Measurements from ENCODE around the gene CDHR2. TPM values are rescaled to one million over a fixed set of nuclear protein-coding genes. Genes with fewer than 3 reads are reported as not detected.

CDHR2 gene
- total RNA-seq, 1 experiment from 2014 or later: 7.8 TPM

DNA sequence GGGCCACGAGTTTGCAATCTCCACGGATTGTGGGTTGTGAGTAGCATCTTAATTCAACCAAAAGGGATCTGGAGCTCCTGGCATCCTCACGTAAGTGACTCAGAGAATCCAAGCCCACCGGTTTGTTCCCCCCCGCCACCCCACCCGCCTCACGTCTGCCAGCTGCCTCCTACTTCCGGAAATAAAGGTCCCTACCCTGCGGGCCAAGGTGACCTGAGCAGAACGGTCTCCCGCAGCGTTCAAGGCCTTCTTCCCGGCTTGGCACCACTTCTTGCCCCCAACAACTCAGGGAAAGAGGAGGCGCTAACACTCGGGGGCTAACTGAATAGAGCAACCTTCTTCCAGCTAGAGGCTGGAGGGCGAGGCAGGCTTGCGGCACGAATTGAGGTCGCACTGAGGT lies 69.6 kb downstream of the CDHR2 start:
- Mint-ChIP-seq H3K4me3 (ENCODE audit: low read depth, unreplicated experiment) (peak overlapping the region; percentile 65), H3K27ac (ENCODE audit: unreplicated experiment) (no peak overlapping the region), H3K36me3 (ENCODE audit: insufficient read depth, unreplicated experiment) (peaks cover 7% of the 10 kb centered on the region), H3K4me1 (ENCODE audit: low read depth, unreplicated experiment) (peaks cover 33% of the 10 kb centered on the region), H3K9me3 (ENCODE audit: low read depth, unreplicated experiment) (no peaks in the 10 kb centered on the region), H3K27me3 (ENCODE audit: unreplicated experiment) (peaks cover 86% of the 10 kb centered on the region)
- no peak for DNase-seq
- intact Hi-C loops (cut with micrococcal nuclease; ENCODE audit: unreplicated experiment): loop anchor here (10.0 kb wide), 1 partner anchor 204 kb away; the partner anchor contains the start of gene CLTB
- CTCF ChIA-PET: interaction anchor here (0.6 kb wide), 1 partner anchor 64 kb away, joined by 3 read pairs; no protein-coding TSS in a partner anchor
- BruUV-seq (replicated peaks): no TSS peak
- TF ChIP-seq, protein P1, sequence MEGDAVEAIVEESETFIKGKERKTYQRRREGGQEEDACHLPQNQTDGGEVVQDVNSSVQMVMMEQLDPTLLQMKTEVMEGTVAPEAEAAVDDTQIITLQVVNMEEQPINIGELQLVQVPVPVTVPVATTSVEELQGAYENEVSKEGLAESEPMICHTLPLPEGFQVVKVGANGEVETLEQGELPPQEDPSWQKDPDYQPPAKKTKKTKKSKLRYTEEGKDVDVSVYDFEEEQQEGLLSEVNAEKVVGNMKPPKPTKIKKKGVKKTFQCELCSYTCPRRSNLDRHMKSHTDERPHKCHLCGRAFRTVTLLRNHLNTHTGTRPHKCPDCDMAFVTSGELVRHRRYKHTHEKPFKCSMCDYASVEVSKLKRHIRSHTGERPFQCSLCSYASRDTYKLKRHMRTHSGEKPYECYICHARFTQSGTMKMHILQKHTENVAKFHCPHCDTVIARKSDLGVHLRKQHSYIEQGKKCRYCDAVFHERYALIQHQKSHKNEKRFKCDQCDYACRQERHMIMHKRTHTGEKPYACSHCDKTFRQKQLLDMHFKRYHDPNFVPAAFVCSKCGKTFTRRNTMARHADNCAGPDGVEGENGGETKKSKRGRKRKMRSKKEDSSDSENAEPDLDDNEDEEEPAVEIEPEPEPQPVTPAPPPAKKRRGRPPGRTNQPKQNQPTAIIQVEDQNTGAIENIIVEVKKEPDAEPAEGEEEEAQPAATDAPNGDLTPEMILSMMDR (IDR thresholded peaks at IDR 0.05; ENCODE audit: unreplicated experiment): no peak

DNA sequence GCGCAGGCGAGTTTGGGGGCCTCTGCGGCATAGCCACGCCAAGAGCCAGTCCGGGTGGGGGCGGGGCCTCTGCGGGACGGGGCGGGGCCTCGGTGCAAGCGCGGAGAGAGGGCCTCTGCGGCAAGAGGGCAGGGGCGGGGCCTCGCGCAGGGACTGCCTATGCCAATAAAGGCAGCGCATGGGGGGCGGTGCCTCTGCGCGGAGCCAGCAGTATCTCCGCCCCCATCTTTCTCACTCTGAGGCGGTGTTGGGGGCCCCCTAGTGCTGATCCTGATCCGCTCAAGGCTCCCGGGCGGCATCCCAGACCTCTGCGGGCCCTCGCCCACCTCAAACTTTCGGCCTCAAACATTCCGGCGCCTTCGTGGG lies 70.0 kb downstream of the CDHR2 start:
- CTCF ChIA-PET: interaction anchor here (0.6 kb wide), 1 partner anchor 64 kb away, joined by 3 read pairs; no protein-coding TSS in a partner anchor
- H3K27me3 Mint-ChIP-seq (ENCODE audit: unreplicated experiment): peaks cover 90% of the 10 kb centered on the region
- H3K27ac Mint-ChIP-seq (ENCODE audit: unreplicated experiment): no peak overlapping the region
- TF ChIP-seq, protein P1 (IDR thresholded peaks at IDR 0.05; ENCODE audit: unreplicated experiment): peak; percentile 23
- intact Hi-C loops (cut with micrococcal nuclease; ENCODE audit: unreplicated experiment): loop anchor here (10.0 kb wide), 1 partner anchor 204 kb away; the partner anchor contains the start of gene CLTB
- peak overlapping the region; percentile 65 for H3K4me3 Mint-ChIP-seq (ENCODE audit: low read depth, unreplicated experiment)
- peaks cover 29% of the 10 kb centered on the region for H3K4me1 Mint-ChIP-seq (ENCODE audit: low read depth, unreplicated experiment)
- H3K9me3 Mint-ChIP-seq (ENCODE audit: low read depth, unreplicated experiment): no peaks in the 10 kb centered on the region
- peak; percentile 86 for DNase-seq
- peaks cover 7% of the 10 kb centered on the region for H3K36me3 Mint-ChIP-seq (ENCODE audit: insufficient read depth, unreplicated experiment)
- no TSS peak for BruUV-seq (replicated peaks)

DNA sequence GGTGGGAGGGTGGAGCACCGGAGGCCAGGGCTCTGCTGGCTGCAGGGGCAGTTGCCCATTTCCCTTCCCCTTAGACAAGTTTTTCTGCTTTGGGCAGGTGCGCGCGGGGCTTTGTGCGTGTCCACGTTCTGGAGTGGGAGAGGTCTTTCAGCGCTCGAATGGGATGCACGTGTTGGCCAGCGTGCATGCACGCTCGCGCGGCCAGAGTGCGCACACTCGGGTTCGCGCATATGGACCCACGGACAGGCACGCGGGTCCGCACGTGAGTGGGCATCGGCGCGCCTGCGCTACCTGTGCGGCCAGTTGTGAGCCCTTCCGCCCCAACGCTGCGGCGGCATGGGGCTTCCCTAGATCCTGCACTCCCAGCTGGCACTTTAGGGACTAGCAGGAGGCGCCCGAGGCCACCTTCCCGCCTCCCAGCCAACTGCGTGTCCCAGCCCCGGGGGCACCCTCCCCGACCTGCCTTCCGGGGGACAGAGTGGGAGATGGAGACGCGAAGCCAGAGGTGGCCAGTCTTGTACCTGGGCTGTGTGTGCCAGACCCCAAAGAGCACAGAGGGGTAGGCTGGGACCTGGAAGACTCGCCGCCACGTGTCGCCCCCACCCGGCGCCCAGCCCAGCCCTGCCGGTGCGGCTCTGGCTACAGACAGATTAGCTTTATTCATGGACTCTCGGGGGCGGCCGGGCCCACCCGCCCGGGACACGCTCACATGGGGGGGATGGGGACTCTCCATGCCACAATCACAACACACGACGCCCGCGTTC lies 70.6 kb downstream of the CDHR2 start:
- DNase-seq: no peak
- Mint-ChIP-seq H3K4me1 (ENCODE audit: low read depth, unreplicated experiment) (peaks cover 23% of the 10 kb centered on the region), H3K4me3 (ENCODE audit: low read depth, unreplicated experiment) (peak overlapping the region; percentile 65), H3K27ac (ENCODE audit: unreplicated experiment) (no peak overlapping the region), H3K9me3 (ENCODE audit: low read depth, unreplicated experiment) (no peaks in the 10 kb centered on the region), H3K27me3 (ENCODE audit: unreplicated experiment) (peaks cover 96% of the 10 kb centered on the region), H3K36me3 (ENCODE audit: insufficient read depth, unreplicated experiment) (peaks cover 7% of the 10 kb centered on the region)
- CTCF ChIA-PET: no interaction called here
- no TSS peak for BruUV-seq (replicated peaks)
- TF ChIP-seq, protein P1 (IDR thresholded peaks at IDR 0.05; ENCODE audit: unreplicated experiment): peak; percentile 11
- intact Hi-C loops (cut with micrococcal nuclease; ENCODE audit: unreplicated experiment): loop anchor here (10.0 kb wide), 1 partner anchor 205 kb away; the partner anchor contains the start of gene CLTB

DNA sequence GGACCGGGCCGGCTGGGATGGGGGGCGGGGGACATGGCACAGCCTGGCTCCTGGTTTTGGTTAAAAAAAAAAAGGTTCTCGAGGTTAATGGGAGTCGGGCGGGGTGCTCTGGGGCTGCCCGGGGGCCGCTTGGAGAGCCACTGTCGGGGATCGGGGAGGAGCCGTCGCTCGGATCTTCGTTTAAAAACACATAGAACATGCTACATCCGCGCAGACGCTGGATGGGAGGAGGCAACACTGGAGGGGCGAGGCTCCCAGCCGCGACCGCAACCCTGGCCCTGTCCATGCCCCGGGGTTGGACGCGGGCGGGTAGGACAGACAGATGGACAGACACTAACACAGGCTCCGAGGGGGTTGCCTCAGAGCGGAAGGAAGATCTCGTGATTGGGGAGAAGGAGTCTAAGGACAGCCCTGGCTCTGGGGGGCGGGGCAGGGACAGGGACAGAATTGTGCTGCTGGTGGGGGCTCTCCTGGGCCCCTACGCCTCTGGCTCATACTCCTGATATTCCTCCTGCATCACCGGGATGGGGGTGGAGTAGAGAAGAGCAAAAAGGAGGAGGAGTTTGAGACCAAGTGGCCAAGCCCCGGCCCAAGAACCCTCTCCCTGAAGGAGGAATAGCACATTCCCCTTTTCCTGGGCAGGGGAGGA lies 71.3 kb downstream of the CDHR2 start:
- CTCF ChIA-PET: no interaction called here

More for the DNA sequence above, 71.3 kb downstream of the CDHR2 start:
- no TSS peak for BruUV-seq (replicated peaks)
- DNase-seq: no peak
- Mint-ChIP-seq H3K27me3 (ENCODE audit: unreplicated experiment) (peaks cover 100% of the 10 kb centered on the region), H3K4me1 (ENCODE audit: low read depth, unreplicated experiment) (peaks cover 16% of the 10 kb centered on the region), H3K4me3 (ENCODE audit: low read depth, unreplicated experiment) (peak overlapping the region; percentile 65), H3K9me3 (ENCODE audit: low read depth, unreplicated experiment) (no peaks in the 10 kb centered on the region), H3K27ac (ENCODE audit: unreplicated experiment) (no peak overlapping the region), H3K36me3 (ENCODE audit: insufficient read depth, unreplicated experiment) (peaks cover 7% of the 10 kb centered on the region)
- TF ChIP-seq, protein P1 (IDR thresholded peaks at IDR 0.05; ENCODE audit: unreplicated experiment): no peak
- intact Hi-C loops (cut with micrococcal nuclease; ENCODE audit: unreplicated experiment): no loop called here
